Osteoblast (primary cell): ENCODE results near the gene SEC61A1. TPM values are rescaled to one million over a fixed set of nuclear protein-coding genes. Genes with fewer than 3 reads are reported as not detected.

ENCODE experiments used
- DNase-seq: peaks from one replicate; pipeline ENCODE4 v3.0.0; 2011; ENCODE audit warnings: low spot score, mixed read lengths; ENCODE audit not compliant: insufficient read length; ENCODE audit errors: missing footprints
- H2AFZ ChIP-seq: 2 replicates; pipeline ENCODE4 v1.6.0; 2011; ENCODE audit warnings: mild to moderate bottlenecking, low read length
- H3K27ac ChIP-seq: 2 replicates; pipeline ENCODE4 v1.5.1; 2011; ENCODE audit warnings: mild to moderate bottlenecking, low read depth, low read length, moderate library complexity
- H3K27me3 ChIP-seq: 2 replicates; pipeline ENCODE4 v1.6.0; 2012; ENCODE audit warnings: mild to moderate bottlenecking, control low read depth, inconsistent platforms, low read length, moderate library complexity; ENCODE audit not compliant: insufficient read depth
- H3K36me3 ChIP-seq: 2 replicates; pipeline ENCODE4 v1.5.1; 2011; ENCODE audit warnings: mild to moderate bottlenecking, low read length, control low read depth, moderate library complexity; ENCODE audit not compliant: insufficient read depth
- H3K4me1 ChIP-seq: 2 replicates; pipeline ENCODE4 v1.5.1; 2011; ENCODE audit warnings: mild to moderate bottlenecking, low read length, control low read depth, moderate library complexity; ENCODE audit not compliant: insufficient read depth
- H3K4me2 ChIP-seq: 2 replicates; pipeline ENCODE4 v1.6.0; 2011; ENCODE audit warnings: mild to moderate bottlenecking, low read length; ENCODE audit not compliant: insufficient read depth
- H3K4me3 ChIP-seq: fragments of 200-600 bp; sonication (generic); 3 replicates; pipeline ENCODE4 v1.5.1; 2012; ENCODE audit warnings: mild to moderate bottlenecking, low read length, inconsistent platforms; ENCODE audit not compliant: insufficient read depth
- H3K79me2 ChIP-seq: 2 replicates; pipeline ENCODE4 v1.6.0; 2012; ENCODE audit warnings: mild to moderate bottlenecking, low read length, control low read depth, inconsistent platforms; ENCODE audit not compliant: insufficient read depth
- H3K9me3 ChIP-seq: 2 replicates; pipeline ENCODE4 v1.5.1; 2011; ENCODE audit warnings: low read depth, low read length, control low read depth
- H4K20me1 ChIP-seq: 2 replicates; pipeline ENCODE4 v1.6.0; 2012; ENCODE audit warnings: mild to moderate bottlenecking, low read length, control low read depth; ENCODE audit not compliant: insufficient read depth
- total RNA-seq: library from RNA; depleted of rRNA; stranded (reverse); fragments of >200 nt; gene quantifications from 2 replicates; pipeline ENCODE4 v1.2.3, GENCODE V29; 2012
- TF ChIP-seq, protein P1 (sequence below): IDR thresholded peaks from 2 replicates; pipeline ENCODE4 v1.5.1; 2011; ENCODE audit warnings: mild to moderate bottlenecking, low read depth, low read length, moderate library complexity; ENCODE audit errors: extremely low read depth

SEC61A1 gene
- total RNA-seq, 1 donor: 355 TPM

DNA sequence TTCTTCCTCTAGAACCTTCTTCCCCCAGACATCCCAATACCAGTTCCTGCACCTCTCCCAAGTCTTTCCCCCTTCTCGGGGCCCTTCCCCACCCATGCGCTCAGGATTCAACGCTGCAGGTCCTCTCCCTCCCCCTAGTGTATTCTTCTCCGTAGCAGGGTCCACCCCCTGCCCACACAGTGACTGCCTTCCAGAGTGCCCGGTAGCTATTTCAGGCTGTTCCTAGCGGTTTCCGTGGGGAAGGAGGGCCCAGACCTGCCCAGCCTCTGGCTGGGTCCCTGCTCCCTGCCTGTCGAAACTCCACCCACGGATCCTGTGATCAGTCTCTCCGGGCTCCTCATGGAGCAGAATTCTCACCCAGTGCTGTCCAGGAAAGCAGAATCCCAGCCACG is 45.2 kb upstream of the SEC61A1 start:
- no peaks in the 10 kb centered on the region for H4K20me1 ChIP-seq
- no peak for DNase-seq
- peak overlapping the region; percentile 22 for H2AFZ ChIP-seq
- peak overlapping the region; percentile 56 for H3K4me2 ChIP-seq
- TF ChIP-seq, protein P1, sequence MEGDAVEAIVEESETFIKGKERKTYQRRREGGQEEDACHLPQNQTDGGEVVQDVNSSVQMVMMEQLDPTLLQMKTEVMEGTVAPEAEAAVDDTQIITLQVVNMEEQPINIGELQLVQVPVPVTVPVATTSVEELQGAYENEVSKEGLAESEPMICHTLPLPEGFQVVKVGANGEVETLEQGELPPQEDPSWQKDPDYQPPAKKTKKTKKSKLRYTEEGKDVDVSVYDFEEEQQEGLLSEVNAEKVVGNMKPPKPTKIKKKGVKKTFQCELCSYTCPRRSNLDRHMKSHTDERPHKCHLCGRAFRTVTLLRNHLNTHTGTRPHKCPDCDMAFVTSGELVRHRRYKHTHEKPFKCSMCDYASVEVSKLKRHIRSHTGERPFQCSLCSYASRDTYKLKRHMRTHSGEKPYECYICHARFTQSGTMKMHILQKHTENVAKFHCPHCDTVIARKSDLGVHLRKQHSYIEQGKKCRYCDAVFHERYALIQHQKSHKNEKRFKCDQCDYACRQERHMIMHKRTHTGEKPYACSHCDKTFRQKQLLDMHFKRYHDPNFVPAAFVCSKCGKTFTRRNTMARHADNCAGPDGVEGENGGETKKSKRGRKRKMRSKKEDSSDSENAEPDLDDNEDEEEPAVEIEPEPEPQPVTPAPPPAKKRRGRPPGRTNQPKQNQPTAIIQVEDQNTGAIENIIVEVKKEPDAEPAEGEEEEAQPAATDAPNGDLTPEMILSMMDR: no peak
- peaks cover 27% of the 10 kb centered on the region for H3K27me3 ChIP-seq
- H3K27ac ChIP-seq: no peak overlapping the region
- H3K4me1 ChIP-seq: peaks cover 5% of the 10 kb centered on the region
- H3K9me3 ChIP-seq: no peaks in the 10 kb centered on the region
- peak overlapping the region; percentile 27 for H3K4me3 ChIP-seq
- no peaks in the 10 kb centered on the region for H3K79me2 ChIP-seq
- no peaks in the 10 kb centered on the region for H3K36me3 ChIP-seq

DNA sequence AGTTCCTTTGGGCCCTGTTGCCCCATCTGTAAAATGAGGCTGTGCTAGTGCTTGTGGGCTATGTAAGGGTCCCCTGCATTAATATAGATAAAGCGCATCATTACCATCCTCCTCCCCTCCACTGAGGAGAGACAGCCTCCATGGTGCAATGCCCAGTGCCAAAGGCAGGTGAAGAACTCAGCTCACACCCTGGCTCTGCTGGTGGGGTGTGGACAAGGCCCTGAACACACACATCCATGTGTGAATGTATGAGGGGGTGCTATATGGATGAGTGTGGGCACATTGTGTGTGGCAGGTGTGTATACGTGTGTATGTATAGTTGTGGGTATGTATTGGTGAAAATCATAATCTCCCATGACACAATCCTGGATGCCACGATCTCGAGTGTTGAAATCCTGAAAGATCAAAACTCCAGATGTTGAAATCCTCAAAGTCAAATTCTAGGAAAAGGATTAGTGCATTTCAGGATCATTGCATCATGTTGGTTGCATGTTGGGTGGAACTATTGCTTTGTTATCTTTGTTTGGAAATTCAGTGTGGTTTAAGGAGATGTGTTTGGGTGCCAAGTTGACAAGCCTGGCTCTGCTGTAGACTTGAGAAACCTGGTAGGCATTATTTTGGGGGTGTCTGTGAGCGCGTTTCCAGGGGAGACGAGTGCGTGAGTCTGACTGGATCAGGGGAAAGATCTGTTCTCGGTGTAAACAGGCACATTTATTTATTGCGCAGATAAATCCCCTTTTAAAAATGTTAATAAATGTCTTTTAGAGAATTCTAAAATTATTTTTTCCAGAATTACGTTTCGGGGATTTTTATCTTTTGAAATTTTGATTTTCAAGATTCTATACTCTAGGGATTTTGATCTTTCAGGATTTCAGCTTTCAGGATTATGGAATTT is 42.0 kb upstream of the SEC61A1 start:
- DNase-seq: no peak
- Histone ChIP-seq H3K4me1 (peaks cover 5% of the 10 kb centered on the region), H3K4me3 (no peak overlapping the region), H3K27me3 (peaks cover 9% of the 10 kb centered on the region), H2AFZ (no peak overlapping the region), H3K4me2 (no peak overlapping the region), H3K9me3 (no peaks in the 10 kb centered on the region), H4K20me1 (no peaks in the 10 kb centered on the region), H3K27ac (no peak overlapping the region), H3K79me2 (no peaks in the 10 kb centered on the region), H3K36me3 (no peaks in the 10 kb centered on the region)
- TF ChIP-seq, protein P1: no peak

- Histone ChIP-seq H2AFZ (peak overlapping the region; percentile 51), H3K9me3 (no peaks in the 10 kb centered on the region), H3K36me3 (no peaks in the 10 kb centered on the region), H3K27ac (no peak overlapping the region), H3K27me3 (peaks cover 9% of the 10 kb centered on the region), H3K4me2 (no peak overlapping the region), H3K4me3 (no peak overlapping the region), H3K79me2 (no peaks in the 10 kb centered on the region), H3K4me1 (peaks cover 5% of the 10 kb centered on the region), H4K20me1 (no peaks in the 10 kb centered on the region)
- no peak for DNase-seq
- TF ChIP-seq, protein P1: peak; percentile 50
These were observed 41.1 kb upstream of the SEC61A1 start for GRCh38 chr3:128011140-128011539.

- Histone ChIP-seq H3K27me3 (peaks cover 9% of the 10 kb centered on the region), H3K4me1 (peaks cover 3% of the 10 kb centered on the region), H3K36me3 (no peaks in the 10 kb centered on the region), H3K4me3 (no peak overlapping the region), H2AFZ (no peak overlapping the region), H3K9me3 (no peaks in the 10 kb centered on the region), H3K27ac (no peak overlapping the region), H4K20me1 (no peaks in the 10 kb centered on the region), H3K79me2 (no peaks in the 10 kb centered on the region), H3K4me2 (no peak overlapping the region)
- TF ChIP-seq, protein P1: no peak
- DNase-seq: no peak
These were observed 40.2 kb upstream of the SEC61A1 start for GRCh38 chr3:128012050-128012449.
